IMR-90 (cell line): ENCODE measurements around the gene MTA3. TPM values are rescaled to one million over a fixed set of nuclear protein-coding genes. Genes with fewer than 3 reads are reported as not detected.

ENCODE experiments used
- ATAC-seq: fragments of 200-7000 bp; cut with Tn5 transposase; 2 replicates; pipeline ENCODE4 v1.9.1; 2020; ENCODE audit warnings: low read depth, mild to moderate bottlenecking, moderate library complexity
- BruUV-seq: library from RNA; stranded (reverse); fragments of 400-500 nt; replicated peaks from 2 replicates; lab custom pipeline; 2021; lab: Mats Ljungman, UMichigan
- CTCF ChIA-PET: fragments of 300-600 bp; formaldehyde crosslinking; extraction: SDS; loops from one replicate; lab custom pipeline; 2021; ENCODE audit warnings: antibody characterized with exemption; lab: Yijun Ruan, JAX
- POLR2A ChIA-PET: fragments of 300-600 bp; sonication (Branson Sonifier 250); formaldehyde crosslinking; loops from one replicate; lab custom pipeline; 2022; ENCODE audit warnings: antibody characterized with exemption; ENCODE audit not compliant: unreplicated experiment; lab: Charles Lee
- DNase-seq: peaks from one replicate; pipeline ENCODE4 v3.0.0; 2013
- H2AFZ ChIP-seq: replicated peaks from 2 replicates; pipeline ENCODE3; 2013; ENCODE audit warnings: low read length, mild to moderate bottlenecking; ENCODE audit not compliant: poor library complexity
- H2AK5ac ChIP-seq: 2 replicates; pipeline ENCODE4 v1.6.1; 2013; ENCODE audit warnings: low read depth, low read length, inconsistent platforms
- H2AK9ac ChIP-seq: replicated peaks from 2 replicates; pipeline ENCODE3; 2013; ENCODE audit warnings: mild to moderate bottlenecking, low read depth, low read length, moderate library complexity; ENCODE audit not compliant: poor library complexity
- H2BK120ac ChIP-seq: 2 replicates; pipeline ENCODE4 v1.6.1; 2013; ENCODE audit warnings: low read depth, low read length, inconsistent platforms
- H2BK15ac ChIP-seq: 3 replicates; pipeline ENCODE4 v1.6.1; 2013; ENCODE audit warnings: low read depth, low read length, inconsistent platforms
- H2BK20ac ChIP-seq: 2 replicates; pipeline ENCODE4 v1.6.1; 2013; ENCODE audit warnings: low read depth, mild to moderate bottlenecking, inconsistent platforms, low read length, moderate library complexity
- H2BK5ac ChIP-seq: 2 replicates; pipeline ENCODE4 v1.6.1; 2013; ENCODE audit warnings: mild to moderate bottlenecking, low read depth, low read length, inconsistent platforms; ENCODE audit not compliant: poor library complexity, severe bottlenecking
- H3K14ac ChIP-seq: replicated peaks from 2 replicates; pipeline ENCODE4 v1.6.1; 2013; ENCODE audit warnings: low read depth, low read length, inconsistent platforms
- H3K18ac ChIP-seq: 2 replicates; pipeline ENCODE4 v1.6.1; 2013; ENCODE audit warnings: low read depth, low read length, control low read depth
- H3K23ac ChIP-seq: 2 replicates; pipeline ENCODE4 v1.6.1; 2013; ENCODE audit warnings: low read depth, low read length, inconsistent platforms
- H3K27ac ChIP-seq: 2 replicates; pipeline ENCODE4 v1.5.1; 2013; ENCODE audit warnings: mild to moderate bottlenecking, control low read depth, low read length; ENCODE audit not compliant: insufficient read depth
- H3K27me3 ChIP-seq: 2 replicates; pipeline ENCODE4 v1.6.1; 2013; ENCODE audit warnings: low read length; ENCODE audit not compliant: control insufficient read depth, insufficient read depth
- H3K36me3 ChIP-seq: 2 replicates; pipeline ENCODE4 v1.6.1; 2013; ENCODE audit warnings: low read length, mixed read lengths; ENCODE audit not compliant: control insufficient read depth, insufficient read depth
- H3K4ac ChIP-seq: 2 replicates; pipeline ENCODE4 v1.6.1; 2013; ENCODE audit warnings: low read depth, low read length, inconsistent platforms
- H3K4me1 ChIP-seq: 2 replicates; pipeline ENCODE4 v1.6.1; 2013; ENCODE audit warnings: low read length, mixed read lengths; ENCODE audit not compliant: control insufficient read depth, insufficient read depth
- H3K4me2 ChIP-seq: 2 replicates; pipeline ENCODE4 v1.6.1; 2013; ENCODE audit warnings: low read depth, mild to moderate bottlenecking, control low read depth, low read length, moderate library complexity
- H3K4me3 ChIP-seq: 2 replicates; pipeline ENCODE4 v1.5.1; 2013; ENCODE audit warnings: low read depth, mild to moderate bottlenecking, control low read depth, low read length, moderate library complexity; ENCODE audit not compliant: insufficient read depth
- H3K56ac ChIP-seq: 2 replicates; pipeline ENCODE4 v1.6.1; 2013; ENCODE audit warnings: low read length, inconsistent platforms; ENCODE audit not compliant: insufficient read depth; ENCODE audit errors: extremely low read depth
- H3K79me1 ChIP-seq, 2 experiments: 2 replicates each; pipeline ENCODE4 v1.6.1; 2013; ENCODE audit warnings: low read length in 2 of 2, inconsistent platforms in 1 of 2, low read depth in 1 of 2
- H3K9ac ChIP-seq: 2 replicates; pipeline ENCODE4 v1.6.1; 2013; ENCODE audit warnings: low read depth, low read length, control low read depth
- H3K9me1 ChIP-seq: 2 replicates; pipeline ENCODE4 v1.6.1; 2013; ENCODE audit warnings: low read length, inconsistent platforms; ENCODE audit not compliant: insufficient read depth
- H3K9me3 ChIP-seq: 2 replicates; pipeline ENCODE4 v1.6.1; 2013; ENCODE audit warnings: low read length; ENCODE audit not compliant: control insufficient read depth, insufficient read depth
- H4K20me1 ChIP-seq: 2 replicates; pipeline ENCODE4 v1.6.1; 2013; ENCODE audit warnings: low read length, inconsistent platforms; ENCODE audit not compliant: insufficient read depth
- H4K5ac ChIP-seq: 2 replicates; pipeline ENCODE4 v1.6.1; 2013; ENCODE audit warnings: mild to moderate bottlenecking, low read depth, low read length, control low read depth
- H4K8ac ChIP-seq, 2 experiments: 2 replicates each; pipeline ENCODE4 v1.6.1; 2013; ENCODE audit warnings: low read depth in 2 of 2, low read length in 2 of 2, control low read depth in 1 of 2, inconsistent platforms in 1 of 2
- H4K91ac ChIP-seq: 2 replicates; pipeline ENCODE4 v1.6.1; 2013; ENCODE audit warnings: low read depth, low read length, inconsistent platforms; ENCODE audit not compliant: insufficient read depth
- BHLHE40 ChIP-seq: fragments of 150-350 bp; IDR thresholded peaks from 2 replicates; pipeline ENCODE4 v1.6.1; 2016; ENCODE audit warnings: mild to moderate bottlenecking, low read depth, low read length
- CEBPB ChIP-seq: IDR thresholded peaks from 2 replicates; pipeline ENCODE4 v1.6.1; 2012; ENCODE audit warnings: low read depth, low read length, improper control_type of control experiment
- CHD1 ChIP-seq: IDR thresholded peaks from 2 replicates; pipeline ENCODE4 v1.6.1; 2012; ENCODE audit warnings: low read depth, low read length, improper control_type of control experiment
- FOS ChIP-seq: fragments of 150-350 bp; IDR thresholded peaks from 2 replicates; pipeline ENCODE4 v1.6.1; 2016; ENCODE audit warnings: low read depth, low read length
- MAFK ChIP-seq: IDR thresholded peaks from 2 replicates; pipeline ENCODE4 v1.6.1; 2012; ENCODE audit warnings: low read depth, low read length, improper control_type of control experiment
- MAZ ChIP-seq: IDR thresholded peaks from 2 replicates; pipeline ENCODE4 v1.6.1; 2012; ENCODE audit warnings: low read depth, mild to moderate bottlenecking, low read length, improper control_type of control experiment, moderate library complexity, borderline replicate concordance
- MXI1 ChIP-seq: IDR thresholded peaks from 2 replicates; pipeline ENCODE4 v1.6.1; 2012; ENCODE audit warnings: low read depth, mild to moderate bottlenecking, low read length, moderate library complexity, borderline replicate concordance
- NFE2L2 ChIP-seq: fragments of 150-350 bp; IDR thresholded peaks from 2 replicates; pipeline ENCODE4 v1.6.1; 2016; ENCODE audit warnings: low read depth, mild to moderate bottlenecking, low read length
- POLR2A ChIP-seq: IDR thresholded peaks from 2 replicates; pipeline ENCODE4 v1.6.1; 2012; ENCODE audit warnings: mild to moderate bottlenecking, low read depth, low read length
- RAD21 ChIP-seq: IDR thresholded peaks from 2 replicates; pipeline ENCODE4 v1.6.1; 2012; ENCODE audit warnings: low read length, improper control_type of control experiment
- RCOR1 ChIP-seq: IDR thresholded peaks from 2 replicates; pipeline ENCODE4 v1.6.1; 2012; ENCODE audit warnings: mild to moderate bottlenecking, low read length, improper control_type of control experiment; ENCODE audit not compliant: insufficient replicate concordance
- RFX5 ChIP-seq: IDR thresholded peaks from 2 replicates; pipeline ENCODE4 v1.8.0; 2012; ENCODE audit warnings: low read depth, mild to moderate bottlenecking, low read length, moderate library complexity
- SMC3 ChIP-seq: fragments of 150-350 bp; IDR thresholded peaks from 2 replicates; pipeline ENCODE4 v1.6.1; 2016; ENCODE audit warnings: low read depth, mild to moderate bottlenecking, antibody characterized with exemption, low read length, moderate library complexity
- WGBS, 2 experiments: methylation state at CpG; one replicate each; pipeline versions ENCODE4 v1.1.5 to v1.1.7; 2013; ENCODE audit warnings: missing lambda C conversion rate in 2 of 2; ENCODE audit not compliant: insufficient read length in 1 of 2; ENCODE audit errors: extremely low coverage in 2 of 2; 5-methylcytosine and 5-hydroxymethylcytosine counted together
- dilution Hi-C: fragments of 300-500 bp; cut with HindIII; formaldehyde crosslinking; loops from one replicate; pipeline ENCODE4 v1.14.3; 2018; ENCODE audit warnings: low sequenced_read_pairs; ENCODE audit not compliant: unreplicated experiment
- in situ Hi-C: fragments of 300-500 bp; cut with MboI; formaldehyde crosslinking; loops from 3 replicates; pipeline ENCODE4 v1.14.3; 2019; ENCODE audit warnings: low sequenced_read_pairs, inconsistent platforms, mixed read lengths
- intact Hi-C: fragments of 100-400 bp; cut with micrococcal nuclease; formaldehyde crosslinking; loops from 2 replicates; pipeline ENCODE4 v1.10.0; 2022
- polyA plus RNA-seq, 3 experiments: library from polyadenylated mRNA; depleted of rRNA; stranded (reverse); fragments of >200 nt; gene quantifications; 2 replicates each; pipeline ENCODE4 v1.2.3, GENCODE V29; 2012; ENCODE audit warnings: low replicate concordance in 1 of 3
- total RNA-seq: library from RNA; depleted of rRNA; stranded (reverse); fragments of >200 nt; gene quantifications from 2 replicates; pipeline ENCODE4 v1.2.3, GENCODE V29; 2012
- TF ChIP-seq, protein P1 (sequence below): fragments of 150-350 bp; IDR thresholded peaks from 2 replicates; pipeline ENCODE4 v1.6.1; 2017; ENCODE audit warnings: mild to moderate bottlenecking, antibody characterized with exemption, low read length, low read depth
- TF ChIP-seq, protein P2 (sequence below): conservative IDR thresholded peaks from 2 replicates; pipeline ENCODE4 v1.5.1; 2012; ENCODE audit warnings: mild to moderate bottlenecking, low read depth, low read length, improper control_type of control experiment
- TF ChIP-seq, protein P3 (sequence below): fragments of 150-350 bp; IDR thresholded peaks from 2 replicates; pipeline ENCODE4 v1.6.1; 2016; ENCODE audit warnings: low read depth, mild to moderate bottlenecking, low read length, moderate library complexity, borderline replicate concordance

Gene MTA3
- total and polyA plus RNA-seq, 2 of the 4 experiments (the other 2 are of a cell fraction): 31.9 to 34.3 TPM

DNA sequence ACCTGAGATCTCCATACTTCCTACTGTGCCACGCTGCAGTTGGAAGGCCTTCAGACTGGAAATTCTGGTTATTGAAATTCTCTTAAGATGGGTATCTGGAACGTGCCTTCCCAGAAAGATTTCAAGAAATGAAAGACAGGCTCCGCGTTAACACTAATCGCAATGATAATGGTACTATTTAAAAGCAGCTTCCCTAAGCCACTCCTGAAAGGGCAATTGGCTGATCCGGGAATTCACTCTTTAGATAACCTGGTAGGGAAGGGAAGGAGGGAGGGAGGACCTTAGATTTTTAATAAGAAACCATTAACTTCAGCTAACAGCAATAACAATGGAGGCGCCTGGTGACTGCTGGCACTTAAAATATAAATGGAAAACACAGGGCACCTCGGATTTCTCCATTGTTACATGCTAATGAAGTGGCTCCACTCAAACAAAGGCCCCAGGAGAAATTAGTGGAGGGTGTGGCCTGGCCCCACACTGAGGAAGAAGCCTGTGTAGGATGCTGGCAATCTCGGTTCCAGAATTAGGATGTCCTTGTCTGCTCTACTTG lies 22.5 kb upstream of the MTA3 start:
- Histone ChIP-seq H4K91ac (no peak overlapping the region), H2AFZ (no peak overlapping the region), H2AK9ac (no peak overlapping the region), H2BK15ac (no peak overlapping the region), H2BK120ac (no peak overlapping the region), H2AK5ac (no peak overlapping the region), H3K23ac (no peak overlapping the region), H3K36me3 (no peaks in the 10 kb centered on the region), H2BK5ac (no peak overlapping the region), H3K9ac (no peak overlapping the region), H2BK20ac (no peak overlapping the region), H4K5ac (no peak overlapping the region), H4K8ac (no peak overlapping the region), H3K4me1 (no peaks in the 10 kb centered on the region), H3K18ac (no peak overlapping the region), H3K27me3 (no peaks in the 10 kb centered on the region; the same call in none of the 2 replicates), H3K4me2 (no peak overlapping the region), H3K9me1 (no peaks in the 10 kb centered on the region), H3K56ac (no peak overlapping the region), H3K4ac (no peak overlapping the region), H3K27ac (no peak overlapping the region), H3K79me1 (no peaks in the 10 kb centered on the region), H3K14ac (no peak overlapping the region), H3K4me3 (no peak overlapping the region), H4K20me1 (no peaks in the 10 kb centered on the region), H3K9me3 (no peaks in the 10 kb centered on the region)
- ChIA-PET POLR2A (no interaction called here), CTCF (no interaction called here)
- BruUV-seq: no TSS peak
- intact Hi-C loops: no loop called here
- no peak for DNase-seq
- WGBS, 2 experiments: no CpG with 5 or more reads among the region's 9 CpGs
- no peak for ATAC-seq
- TF ChIP-seq NFE2L2 (no peak), POLR2A (no peak), FOS (no peak), RCOR1 (no peak), BHLHE40 (no peak), MXI1 (no peak), MAFK (no peak), RAD21 (no peak), MAZ (no peak), SMC3 (no peak), CHD1 (no peak), RFX5 (no peak), CEBPB (no peak)
- TF ChIP-seq, protein P1, sequence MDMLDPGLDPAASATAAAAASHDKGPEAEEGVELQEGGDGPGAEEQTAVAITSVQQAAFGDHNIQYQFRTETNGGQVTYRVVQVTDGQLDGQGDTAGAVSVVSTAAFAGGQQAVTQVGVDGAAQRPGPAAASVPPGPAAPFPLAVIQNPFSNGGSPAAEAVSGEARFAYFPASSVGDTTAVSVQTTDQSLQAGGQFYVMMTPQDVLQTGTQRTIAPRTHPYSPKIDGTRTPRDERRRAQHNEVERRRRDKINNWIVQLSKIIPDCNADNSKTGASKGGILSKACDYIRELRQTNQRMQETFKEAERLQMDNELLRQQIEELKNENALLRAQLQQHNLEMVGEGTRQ: no peak
- TF ChIP-seq, protein P2, sequence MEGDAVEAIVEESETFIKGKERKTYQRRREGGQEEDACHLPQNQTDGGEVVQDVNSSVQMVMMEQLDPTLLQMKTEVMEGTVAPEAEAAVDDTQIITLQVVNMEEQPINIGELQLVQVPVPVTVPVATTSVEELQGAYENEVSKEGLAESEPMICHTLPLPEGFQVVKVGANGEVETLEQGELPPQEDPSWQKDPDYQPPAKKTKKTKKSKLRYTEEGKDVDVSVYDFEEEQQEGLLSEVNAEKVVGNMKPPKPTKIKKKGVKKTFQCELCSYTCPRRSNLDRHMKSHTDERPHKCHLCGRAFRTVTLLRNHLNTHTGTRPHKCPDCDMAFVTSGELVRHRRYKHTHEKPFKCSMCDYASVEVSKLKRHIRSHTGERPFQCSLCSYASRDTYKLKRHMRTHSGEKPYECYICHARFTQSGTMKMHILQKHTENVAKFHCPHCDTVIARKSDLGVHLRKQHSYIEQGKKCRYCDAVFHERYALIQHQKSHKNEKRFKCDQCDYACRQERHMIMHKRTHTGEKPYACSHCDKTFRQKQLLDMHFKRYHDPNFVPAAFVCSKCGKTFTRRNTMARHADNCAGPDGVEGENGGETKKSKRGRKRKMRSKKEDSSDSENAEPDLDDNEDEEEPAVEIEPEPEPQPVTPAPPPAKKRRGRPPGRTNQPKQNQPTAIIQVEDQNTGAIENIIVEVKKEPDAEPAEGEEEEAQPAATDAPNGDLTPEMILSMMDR: no peak
- TF ChIP-seq, protein P3, sequence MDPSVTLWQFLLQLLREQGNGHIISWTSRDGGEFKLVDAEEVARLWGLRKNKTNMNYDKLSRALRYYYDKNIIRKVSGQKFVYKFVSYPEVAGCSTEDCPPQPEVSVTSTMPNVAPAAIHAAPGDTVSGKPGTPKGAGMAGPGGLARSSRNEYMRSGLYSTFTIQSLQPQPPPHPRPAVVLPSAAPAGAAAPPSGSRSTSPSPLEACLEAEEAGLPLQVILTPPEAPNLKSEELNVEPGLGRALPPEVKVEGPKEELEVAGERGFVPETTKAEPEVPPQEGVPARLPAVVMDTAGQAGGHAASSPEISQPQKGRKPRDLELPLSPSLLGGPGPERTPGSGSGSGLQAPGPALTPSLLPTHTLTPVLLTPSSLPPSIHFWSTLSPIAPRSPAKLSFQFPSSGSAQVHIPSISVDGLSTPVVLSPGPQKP: no peak
- dilution Hi-C loops: no loop called here
- in situ Hi-C loops: no loop called here
